ENCODE measurements around the gene SEZ6L.

Gene SEZ6L

DNA sequence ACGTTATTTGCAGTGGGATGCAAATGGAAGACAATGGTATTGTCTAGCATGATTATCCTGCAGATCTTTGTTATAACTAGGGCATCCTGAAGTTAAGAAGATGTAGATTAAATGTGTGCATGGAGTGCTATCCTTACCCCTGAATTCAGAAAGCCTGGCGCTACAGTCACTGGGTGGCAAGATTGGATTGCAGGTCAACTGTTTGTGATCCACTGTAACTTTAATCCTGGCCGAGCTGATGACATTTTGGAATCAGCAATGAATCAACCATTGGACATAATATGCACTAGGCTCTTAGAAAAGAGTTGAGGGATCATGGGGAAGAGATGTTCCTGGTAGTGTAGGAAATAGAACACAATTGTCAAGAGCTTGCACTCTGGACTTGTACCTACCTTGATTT is 25.1 kb downstream of the SEZ6L start:
- in situ Hi-C loops (cut with MboI; ENCODE audit: low sequenced_read_pairs, unreplicated experiment) = no loop called here
- TF ChIP-seq CTCF (IDR thresholded peaks at IDR 0.05; ENCODE audit: borderline replicate concordance, control extremely low read depth, extremely low read depth, insufficient read depth, missing control alignments) = no peak
- no peak for DNase-seq (ENCODE audit: low spot score)

DNA sequence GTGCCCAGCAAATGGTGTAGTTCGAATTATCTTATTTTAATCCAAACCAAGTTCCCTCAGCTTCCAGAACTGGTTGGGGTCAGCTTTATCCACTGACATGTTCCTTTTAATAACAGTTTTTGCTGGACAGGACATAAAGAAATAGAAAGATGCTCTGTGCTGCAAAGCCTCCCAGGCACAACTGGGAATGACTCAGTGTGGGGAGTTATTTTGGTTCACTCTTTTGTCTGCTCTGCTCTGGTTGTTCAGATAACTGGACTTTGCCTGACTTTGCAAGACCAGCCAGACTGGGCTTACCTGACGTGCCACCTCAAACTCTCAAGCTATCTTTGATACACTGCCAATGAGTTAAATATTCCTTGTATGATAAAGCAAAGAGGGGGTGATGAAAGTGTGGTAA is 25.6 kb downstream of the SEZ6L start:
- in situ Hi-C loops (cut with MboI; ENCODE audit: low sequenced_read_pairs, unreplicated experiment) = no loop called here
- TF ChIP-seq CTCF (IDR thresholded peaks at IDR 0.05; ENCODE audit: borderline replicate concordance, control extremely low read depth, extremely low read depth, insufficient read depth, missing control alignments) = no peak

GRCh38 chr22:26196657-26197056 is 27.4 kb downstream of the SEZ6L start:
- in situ Hi-C loops (cut with MboI; ENCODE audit: low sequenced_read_pairs, unreplicated experiment) = no loop called here
- no peak for TF ChIP-seq CTCF (IDR thresholded peaks at IDR 0.05; ENCODE audit: borderline replicate concordance, control extremely low read depth, extremely low read depth, insufficient read depth, missing control alignments)
- no peak for DNase-seq (ENCODE audit: low spot score)

More for the DNA sequence above, 25.6 kb downstream of the SEZ6L start:
- no peak for DNase-seq (ENCODE audit: low spot score)

DNA sequence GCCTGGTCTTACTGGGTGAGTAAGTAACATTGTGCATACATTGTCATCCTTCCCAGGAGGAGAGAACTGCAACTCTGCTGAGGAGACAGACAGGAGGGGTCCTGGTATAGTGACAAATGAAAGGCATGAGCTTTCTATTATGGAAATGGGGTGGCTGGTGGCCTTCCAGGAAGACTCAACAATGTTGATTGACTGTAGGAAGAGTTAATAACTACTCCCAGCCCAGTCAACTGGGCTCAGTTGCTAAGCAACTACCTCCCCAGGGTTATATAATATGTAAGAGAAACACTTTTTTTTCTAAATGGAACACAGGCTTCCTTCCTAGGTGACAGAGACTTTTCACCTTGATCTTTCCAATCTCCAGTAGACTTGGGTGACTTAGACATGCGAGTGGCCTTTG is 28.2 kb downstream of the SEZ6L start:
- no peak for TF ChIP-seq CTCF (IDR thresholded peaks at IDR 0.05; ENCODE audit: borderline replicate concordance, control extremely low read depth, extremely low read depth, insufficient read depth, missing control alignments)
- DNase-seq (ENCODE audit: low spot score) = no peak
- in situ Hi-C loops (cut with MboI; ENCODE audit: low sequenced_read_pairs, unreplicated experiment) = no loop called here

GRCh38 chr22:26199665-26200064 is 30.4 kb downstream of the SEZ6L start:
- TF ChIP-seq CTCF (IDR thresholded peaks at IDR 0.05; ENCODE audit: borderline replicate concordance, control extremely low read depth, extremely low read depth, insufficient read depth, missing control alignments) = no peak
- DNase-seq (ENCODE audit: low spot score) = no peak
- in situ Hi-C loops (cut with MboI; ENCODE audit: low sequenced_read_pairs, unreplicated experiment) = no loop called here

DNA sequence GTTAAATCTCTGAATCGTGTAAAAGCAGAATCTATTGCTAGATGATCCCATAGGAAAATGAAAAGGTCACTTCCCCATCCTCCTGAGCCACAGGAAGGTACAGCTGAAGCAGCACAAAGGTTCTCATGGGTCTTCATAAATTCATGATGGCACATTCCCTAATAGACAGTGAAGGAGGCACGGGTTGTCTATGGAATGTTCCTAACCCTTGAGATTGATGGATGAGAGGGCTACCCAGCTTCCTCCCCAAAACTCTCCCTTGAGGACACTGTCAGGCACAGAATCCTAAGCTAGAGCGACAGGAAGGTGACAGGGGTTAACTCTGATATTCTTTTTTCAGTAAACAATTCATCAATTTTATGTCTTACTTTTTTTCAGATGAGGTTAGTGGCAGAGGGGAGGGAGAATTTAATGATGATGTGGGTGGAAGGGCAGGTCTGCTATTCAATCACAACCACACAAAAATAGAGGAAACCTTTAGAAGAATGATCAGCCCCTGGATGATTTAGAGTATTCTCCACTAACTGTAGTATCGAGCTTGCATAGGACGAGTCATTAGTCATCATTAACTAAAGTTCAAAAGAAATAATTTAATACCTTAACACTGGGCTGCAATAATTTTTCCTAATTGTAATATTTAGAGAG is 33.1 kb downstream of the SEZ6L start:
- in situ Hi-C loops (cut with MboI; ENCODE audit: low sequenced_read_pairs, unreplicated experiment) = no loop called here
- DNase-seq (ENCODE audit: low spot score) = no peak
- no peak for TF ChIP-seq CTCF (IDR thresholded peaks at IDR 0.05; ENCODE audit: borderline replicate concordance, control extremely low read depth, extremely low read depth, insufficient read depth, missing control alignments)

Measured in GM13976 (cell line).